NCI-H524 treated with DMSO at 0.1 percent for 48 hours (cell line): ENCODE data around the gene EFCAB11.

ENCODE experiments used
- DNase-seq: peaks from one replicate; lab custom pipeline; 2025; lab: John Stamatoyannopoulos, UW

The EFCAB11 gene

GRCh38 chr14:89813617-89814031, 140.9 kb downstream of the EFCAB11 start:
- DNase-seq, result no peak

DNA sequence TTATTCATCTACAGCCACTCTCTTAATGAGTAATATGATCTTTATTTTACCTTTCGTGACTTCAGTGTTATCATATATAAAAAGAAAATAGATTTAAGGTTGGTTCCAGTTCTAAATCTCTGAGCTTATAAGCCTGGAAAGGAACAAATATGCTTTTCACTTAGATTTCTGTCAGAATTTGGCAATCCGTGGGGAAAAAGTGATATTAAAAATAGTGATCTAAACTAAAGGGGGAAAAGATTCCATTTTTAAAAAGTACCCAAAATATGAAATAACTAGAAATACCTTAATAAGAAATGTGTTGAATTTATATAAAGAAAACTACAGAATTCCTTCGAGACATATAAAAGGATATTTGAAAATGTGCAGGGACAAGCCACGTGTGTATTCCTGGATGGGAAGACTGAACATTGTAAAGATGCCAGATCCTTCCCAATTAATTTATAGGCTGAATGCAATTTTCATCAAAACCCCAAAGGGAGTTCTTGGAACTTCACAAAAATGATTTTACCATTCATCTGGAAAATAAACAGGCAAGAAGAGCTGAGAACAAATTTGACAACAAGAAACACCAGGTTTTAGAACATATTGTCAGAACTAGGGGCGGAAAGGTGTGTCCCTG, 142.5 kb downstream of the EFCAB11 start:
- no peak for DNase-seq

- DNase-seq, result no peak
These were observed 144.4 kb downstream of the EFCAB11 start for GRCh38 chr14:89810101-89810500.

DNA sequence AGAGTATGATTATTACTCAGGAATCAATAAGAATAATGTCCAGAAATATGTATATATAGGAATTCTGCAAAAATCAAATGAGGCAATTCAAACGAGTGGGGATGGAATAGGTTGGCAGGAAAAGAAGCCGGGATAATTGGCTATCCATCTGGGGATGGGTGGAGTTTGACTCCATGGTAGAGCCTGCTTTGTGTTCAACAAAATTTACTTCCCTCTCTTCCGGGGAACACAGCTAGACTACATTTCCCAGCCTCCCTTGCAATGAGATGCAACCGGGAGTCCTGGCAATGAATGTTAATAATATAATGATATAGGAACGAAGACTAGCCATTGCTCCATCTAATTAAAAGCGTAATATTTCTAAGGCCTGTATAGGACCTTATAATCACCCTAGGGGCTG, 146.6 kb downstream of the EFCAB11 start:
- peak; percentile 73 for DNase-seq

GRCh38 chr14:89807151-89807550, 147.4 kb downstream of the EFCAB11 start:
- DNase-seq, result peak; percentile 80

GRCh38 chr14:89806451-89806850, 148.1 kb downstream of the EFCAB11 start:
- no peak for DNase-seq

- no peak for DNase-seq
These were observed 149.0 kb downstream of the EFCAB11 start for GRCh38 chr14:89805501-89805900.

DNA sequence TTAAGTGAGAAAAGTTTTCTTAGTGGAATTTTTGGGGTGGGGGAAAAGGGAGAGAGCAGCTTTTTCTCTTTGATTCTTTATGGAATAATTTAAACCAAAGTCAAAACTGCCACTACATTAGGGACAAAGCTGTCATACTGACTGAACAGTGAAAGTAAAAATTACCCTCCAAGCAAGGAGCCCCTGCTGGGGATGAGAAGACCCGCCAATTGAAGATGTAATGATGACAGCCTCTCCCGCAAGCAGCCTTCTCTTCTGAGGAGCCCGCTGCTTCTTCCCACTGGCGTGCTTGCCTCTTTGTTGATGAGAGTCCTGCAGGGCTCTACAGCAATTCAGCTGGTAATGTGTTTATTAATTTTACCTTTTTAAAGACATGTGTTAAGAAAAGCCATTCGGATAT, 151.0 kb downstream of the EFCAB11 start:
- DNase-seq, result no peak

DNA sequence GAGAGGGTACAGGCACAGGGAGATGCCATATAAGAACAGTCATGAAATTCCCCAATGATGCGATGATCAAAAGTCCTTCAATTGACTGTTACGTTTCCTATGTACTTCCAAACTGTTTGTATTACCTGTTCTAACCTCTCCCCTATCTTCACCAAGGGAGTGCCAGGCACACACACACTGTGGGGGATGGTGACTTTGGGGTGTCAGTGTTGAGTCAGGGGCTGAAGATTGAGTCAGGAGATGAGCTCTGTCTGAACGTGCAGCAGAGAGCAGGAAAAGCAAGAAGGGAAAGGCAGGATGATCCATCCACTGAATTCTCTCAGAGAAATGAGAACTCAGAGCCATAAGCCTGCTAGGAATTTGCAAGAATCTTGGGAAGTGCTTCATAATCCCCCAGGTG, 153.4 kb downstream of the EFCAB11 start:
- DNase-seq, result no peak

DNA sequence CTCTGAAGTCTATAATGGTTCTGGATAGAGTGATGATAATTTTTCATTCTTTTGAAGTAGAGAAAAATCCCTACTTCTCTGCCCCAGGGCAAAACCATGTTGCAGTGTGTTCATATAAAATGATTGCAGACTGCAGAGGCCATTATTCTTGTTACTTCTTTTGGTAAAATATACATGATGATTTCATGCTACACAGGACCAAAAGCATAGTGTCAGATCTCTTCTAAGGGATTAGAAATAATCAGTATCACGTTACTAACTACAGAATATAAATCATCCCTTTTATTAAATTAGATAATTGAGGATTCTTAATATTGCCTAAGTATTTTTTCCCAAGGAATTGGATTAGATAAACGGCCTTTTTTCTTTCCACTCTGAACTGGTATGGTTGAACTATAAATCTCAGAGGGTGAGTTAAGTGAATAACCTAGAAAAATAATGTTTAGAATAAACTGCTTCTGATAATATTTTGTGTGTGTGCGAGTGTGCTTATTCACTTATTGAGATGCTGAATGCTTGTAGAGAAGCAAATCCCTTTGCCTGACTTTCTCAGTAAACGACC, 156.2 kb downstream of the EFCAB11 start:
- DNase-seq, result no peak

- DNase-seq, result no peak
These were observed 157.4 kb downstream of the EFCAB11 start for GRCh38 chr14:89797148-89797547.

GRCh38 chr14:89794096-89794495, 160.4 kb downstream of the EFCAB11 start:
- no peak for DNase-seq

DNA sequence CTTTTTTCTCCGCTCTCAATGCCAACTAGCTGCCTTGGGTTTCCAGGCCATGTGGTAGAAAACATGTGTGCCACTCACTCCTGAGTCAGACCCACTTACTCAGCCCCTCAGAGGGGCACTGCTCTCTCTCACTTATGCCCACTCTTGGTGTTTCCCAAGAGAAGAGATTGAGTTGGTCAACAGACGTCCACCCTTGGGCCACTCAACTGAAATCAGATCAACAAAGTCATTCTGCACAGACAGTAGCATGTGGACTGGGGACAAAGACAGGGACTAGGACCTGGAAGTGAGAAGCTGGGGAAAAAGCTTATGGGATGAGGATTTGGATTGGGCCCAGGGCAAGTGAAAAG, 161.2 kb downstream of the EFCAB11 start:
- DNase-seq, result no peak

GRCh38 chr14:89792489-89793366, 161.8 kb downstream of the EFCAB11 start:
- DNase-seq, result no peak

- no peak for DNase-seq
These were observed 167.0 kb downstream of the EFCAB11 start for GRCh38 chr14:89787525-89787924.

- no peak for DNase-seq
These were observed 173.5 kb downstream of the EFCAB11 start for GRCh38 chr14:89781046-89781445.

GRCh38 chr14:89779707-89780106, 174.8 kb downstream of the EFCAB11 start:
- no peak for DNase-seq

DNA sequence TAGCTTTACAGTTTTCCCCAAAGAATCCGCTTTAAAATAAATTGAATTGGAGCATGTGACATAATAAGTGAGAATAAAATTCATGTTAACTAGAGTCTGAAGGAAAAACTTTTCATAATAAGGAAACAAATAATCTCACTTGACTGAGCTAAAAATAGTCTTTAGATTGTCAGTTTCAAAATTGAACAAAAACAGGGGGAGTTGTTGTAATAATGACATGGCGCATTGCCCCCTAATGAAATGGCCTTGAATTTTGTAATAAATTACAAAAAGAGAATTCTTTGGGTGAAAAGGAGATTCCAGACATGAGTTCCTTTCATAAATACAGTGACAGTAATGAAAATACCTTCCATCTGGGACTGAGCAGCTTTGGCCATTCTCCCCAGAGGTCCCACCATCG, 178.6 kb downstream of the EFCAB11 start:
- DNase-seq, result no peak

- DNase-seq, result no peak
These were observed 179.4 kb downstream of the EFCAB11 start for GRCh38 chr14:89775151-89775550.

- no peak for DNase-seq
These were observed 180.8 kb downstream of the EFCAB11 start for GRCh38 chr14:89773644-89774316.

GRCh38 chr14:89773151-89773550, 181.4 kb downstream of the EFCAB11 start:
- DNase-seq, result no peak

DNA sequence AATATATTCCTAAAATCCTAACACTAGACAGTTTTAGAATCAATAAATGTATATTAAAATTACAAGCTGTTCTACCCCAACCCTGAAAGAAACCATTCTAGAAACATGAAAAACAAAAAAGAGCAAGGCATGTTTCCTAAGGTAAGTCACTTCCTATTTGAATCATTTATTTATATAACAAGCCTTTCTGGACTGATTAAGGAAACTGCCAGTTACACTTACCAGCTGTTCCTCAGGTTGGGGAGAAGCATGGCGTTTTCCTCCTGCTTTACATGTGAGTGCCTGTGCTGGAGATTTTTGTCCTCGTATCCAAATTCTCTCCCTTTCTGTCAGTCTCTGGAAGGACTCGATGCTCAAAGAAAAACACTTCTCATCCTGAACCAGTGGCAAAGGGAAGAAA, 183.3 kb downstream of the EFCAB11 start:
- no peak for DNase-seq

DNA sequence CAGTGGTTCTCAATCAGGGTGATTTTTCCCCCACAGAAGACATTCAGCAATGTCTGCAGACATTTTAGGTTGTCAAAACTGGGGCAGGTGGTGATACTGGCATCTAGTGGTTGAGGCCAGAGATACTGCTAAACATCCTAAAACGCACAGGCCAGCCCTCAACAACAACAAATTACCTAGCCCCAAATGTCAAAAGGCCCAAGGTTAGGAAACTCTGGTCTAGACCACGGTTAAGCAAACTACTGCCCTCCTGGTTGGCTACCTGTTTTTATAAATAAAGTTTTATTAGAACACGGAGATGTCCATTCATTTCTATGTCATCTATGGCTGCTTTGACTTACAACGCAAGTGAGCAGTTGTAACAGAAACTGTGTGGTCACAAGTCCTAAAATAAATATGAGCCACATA, 186.7 kb downstream of the EFCAB11 start:
- DNase-seq, result peak; percentile 57
